ENCODE measurements around the gene OR2C1. TPM values are rescaled to one million over a fixed set of nuclear protein-coding genes. Genes with fewer than 3 reads are reported as not detected.

The OR2C1 gene
- total and polyA plus RNA-seq, 2 donors (not counting 1 experiment from before 2014, with no cell fraction given): 0.52 to 0.67 TPM

DNA sequence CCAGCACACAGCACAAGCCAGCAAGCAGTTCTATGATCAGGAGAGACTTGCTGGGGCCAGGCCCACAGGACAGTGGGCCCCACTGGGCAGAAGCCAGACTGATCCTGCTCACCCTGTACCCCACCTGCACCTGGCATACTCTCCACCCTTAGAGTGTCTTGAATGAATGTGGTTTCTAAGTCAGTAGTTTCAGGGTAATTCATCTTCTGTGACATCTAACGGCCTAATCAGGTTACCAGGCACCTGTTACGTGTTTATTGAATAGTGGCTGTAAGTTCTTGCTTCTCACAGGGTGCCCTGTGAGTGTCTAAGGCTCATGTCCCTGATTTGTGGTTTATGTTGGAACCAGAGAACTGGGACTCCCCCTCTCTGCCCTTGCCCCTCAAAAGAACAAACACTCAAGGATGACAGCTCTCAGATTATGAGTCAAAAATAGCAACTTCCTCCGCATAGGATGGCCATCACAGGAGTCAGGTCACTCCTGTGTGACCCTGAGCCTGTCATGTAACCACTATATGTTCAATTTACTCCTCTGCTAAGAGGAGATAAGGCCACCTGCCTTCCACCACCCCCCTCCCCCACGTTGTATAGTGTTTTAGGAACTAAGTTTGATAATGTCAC is 7.0 kb upstream of the OR2C1 start:
- no peak for ATAC-seq (ENCODE audit: low read depth)
- ChIA-PET CTCF (no interaction called here), POLR2A (no interaction called here)
- no peaks in the 10 kb centered on the region for H3K9me3 Mint-ChIP-seq (ENCODE audit: insufficient read depth)
- intact Hi-C loops (cut with micrococcal nuclease): no loop called here
- H3K9ac ChIP-seq (ENCODE audit: low read length): no peak overlapping the region
- TF ChIP-seq, protein P1, sequence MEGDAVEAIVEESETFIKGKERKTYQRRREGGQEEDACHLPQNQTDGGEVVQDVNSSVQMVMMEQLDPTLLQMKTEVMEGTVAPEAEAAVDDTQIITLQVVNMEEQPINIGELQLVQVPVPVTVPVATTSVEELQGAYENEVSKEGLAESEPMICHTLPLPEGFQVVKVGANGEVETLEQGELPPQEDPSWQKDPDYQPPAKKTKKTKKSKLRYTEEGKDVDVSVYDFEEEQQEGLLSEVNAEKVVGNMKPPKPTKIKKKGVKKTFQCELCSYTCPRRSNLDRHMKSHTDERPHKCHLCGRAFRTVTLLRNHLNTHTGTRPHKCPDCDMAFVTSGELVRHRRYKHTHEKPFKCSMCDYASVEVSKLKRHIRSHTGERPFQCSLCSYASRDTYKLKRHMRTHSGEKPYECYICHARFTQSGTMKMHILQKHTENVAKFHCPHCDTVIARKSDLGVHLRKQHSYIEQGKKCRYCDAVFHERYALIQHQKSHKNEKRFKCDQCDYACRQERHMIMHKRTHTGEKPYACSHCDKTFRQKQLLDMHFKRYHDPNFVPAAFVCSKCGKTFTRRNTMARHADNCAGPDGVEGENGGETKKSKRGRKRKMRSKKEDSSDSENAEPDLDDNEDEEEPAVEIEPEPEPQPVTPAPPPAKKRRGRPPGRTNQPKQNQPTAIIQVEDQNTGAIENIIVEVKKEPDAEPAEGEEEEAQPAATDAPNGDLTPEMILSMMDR (IDR thresholded peaks at IDR 0.05): no peak
- TF ChIP-seq EZH2 (IDR thresholded peaks at IDR 0.05; ENCODE audit: borderline replicate concordance, insufficient read depth, low read depth, low read length, poor library complexity, severe bottlenecking): no peak
- no peaks in the 10 kb centered on the region for H3K4me1 ChIP-seq (ENCODE audit: control insufficient read depth in 2 of 2, insufficient read depth in 2 of 2, low read length in 2 of 2)
- DNase-seq: no peak
- H3K4me2 ChIP-seq (replicated peaks; ENCODE audit: low read depth, low read length, poor library complexity, severe bottlenecking): no peak overlapping the region
- no peaks in the 10 kb centered on the region for H3K36me3 ChIP-seq (replicated peaks in 1 of 2; ENCODE audit: control extremely low read depth in 1 of 2, control insufficient read depth in 1 of 2, extremely low read depth in 1 of 2, insufficient read depth in 2 of 2, low read length in 1 of 2)
- H3K9me3 ChIP-seq (ENCODE audit: control extremely low read depth in 1 of 3, control insufficient read depth in 2 of 3, insufficient read depth in 1 of 3, low read length in 2 of 3): peaks cover 0 to 7% (median 0%) of the 10 kb centered on the region in 3 donors
- H3K4me3 ChIP-seq (ENCODE audit: control extremely low read depth in 1 of 5, extremely low read depth in 1 of 5, insufficient read depth in 1 of 5, low read depth in 2 of 5, low read length in 4 of 5): no peak overlapping the region
- no peaks in the 10 kb centered on the region for H3K27me3 Mint-ChIP-seq
- H2AFZ ChIP-seq (ENCODE audit: insufficient read depth, low read depth, low read length, poor library complexity, severe bottlenecking): no peak overlapping the region
- H3K27me3 ChIP-seq (replicated peaks in 1 of 4; ENCODE audit: control extremely low read depth in 1 of 4, control insufficient read depth in 3 of 4, insufficient read depth in 4 of 4, low read length in 3 of 4): no peaks in the 10 kb centered on the region
- no peak overlapping the region for H3K27ac ChIP-seq (ENCODE audit: low read length in 2 of 2)
- 21% methylated on average over 3 of the region's 4 CpGs for whole genome bisulfite sequencing (ENCODE audit: insufficient coverage)
- H3K4me3 Mint-ChIP-seq: no peak overlapping the region
- no peaks in the 10 kb centered on the region for H4K20me1 ChIP-seq (ENCODE audit: control insufficient read depth, insufficient read depth, low read length, poor library complexity, severe bottlenecking)
- no peaks in the 10 kb centered on the region for H3K79me2 ChIP-seq (ENCODE audit: control insufficient read depth, insufficient read depth, low read length)
- no peak overlapping the region for H3K27ac Mint-ChIP-seq
- no peaks in the 10 kb centered on the region for H3K4me1 Mint-ChIP-seq

DNA sequence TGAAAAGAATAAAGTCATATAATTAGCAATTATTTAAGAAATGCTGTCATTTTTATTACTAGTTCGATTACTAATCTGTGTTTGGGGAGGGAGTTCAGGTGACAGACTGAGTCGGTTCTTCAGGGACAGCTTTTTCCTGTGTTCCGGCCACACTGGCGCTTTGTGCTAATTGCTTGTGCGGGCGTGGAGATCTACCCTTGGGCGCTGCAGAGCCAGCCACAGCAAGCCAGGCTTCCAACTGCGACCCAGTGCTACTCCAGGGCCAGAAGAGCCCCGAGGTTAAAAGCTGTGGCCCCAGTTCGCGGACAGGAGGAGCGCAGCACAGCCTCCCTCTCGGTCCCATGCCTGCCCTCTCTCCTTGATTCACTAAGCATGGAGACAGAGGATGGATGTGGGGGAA is 6.5 kb upstream of the OR2C1 start:
- POLR2A ChIA-PET: no interaction called here
- H3K27me3 Mint-ChIP-seq: no peaks in the 10 kb centered on the region
- H3K9me3 Mint-ChIP-seq (ENCODE audit: insufficient read depth): peaks cover under 1% of the 10 kb centered on the region
- H3K9me3 ChIP-seq (ENCODE audit: control extremely low read depth in 1 of 3, control insufficient read depth in 2 of 3, insufficient read depth in 1 of 3, low read length in 2 of 3): peaks cover 0 to 7% (median 0%) of the 10 kb centered on the region in 3 donors
- intact Hi-C loops (cut with micrococcal nuclease): no loop called here
- DNase-seq (no peak), ATAC-seq (ENCODE audit: low read depth) (no peak)
- 63% methylated on average over 8 of the region's 13 CpGs for WGBS (ENCODE audit: insufficient coverage)
- no peaks in the 10 kb centered on the region for H3K27me3 ChIP-seq (replicated peaks in 1 of 4; ENCODE audit: control extremely low read depth in 1 of 4, control insufficient read depth in 3 of 4, insufficient read depth in 4 of 4, low read length in 3 of 4)
- H3K79me2 ChIP-seq (ENCODE audit: control insufficient read depth, insufficient read depth, low read length): no peaks in the 10 kb centered on the region
- no peak overlapping the region for H3K9ac ChIP-seq (ENCODE audit: low read length)
- no peaks in the 10 kb centered on the region for H4K20me1 ChIP-seq (ENCODE audit: control insufficient read depth, insufficient read depth, low read length, poor library complexity, severe bottlenecking)
- no peaks in the 10 kb centered on the region for H3K36me3 ChIP-seq (replicated peaks in 1 of 2; ENCODE audit: control extremely low read depth in 1 of 2, control insufficient read depth in 1 of 2, extremely low read depth in 1 of 2, insufficient read depth in 2 of 2, low read length in 1 of 2)
- no peak overlapping the region for H3K4me2 ChIP-seq (replicated peaks; ENCODE audit: low read depth, low read length, poor library complexity, severe bottlenecking)
- CTCF ChIA-PET: no interaction called here
- H2AFZ ChIP-seq (ENCODE audit: insufficient read depth, low read depth, low read length, poor library complexity, severe bottlenecking): no peak overlapping the region
- H3K4me3 ChIP-seq (ENCODE audit: control extremely low read depth in 1 of 5, extremely low read depth in 1 of 5, insufficient read depth in 1 of 5, low read depth in 2 of 5, low read length in 4 of 5): no peak overlapping the region
- H3K4me1 ChIP-seq (ENCODE audit: control insufficient read depth in 2 of 2, insufficient read depth in 2 of 2, low read length in 2 of 2): no peaks in the 10 kb centered on the region
- H3K27ac ChIP-seq (ENCODE audit: low read length in 2 of 2): no peak overlapping the region
- H3K27ac Mint-ChIP-seq: no peak overlapping the region
- TF ChIP-seq EZH2 (IDR thresholded peaks at IDR 0.05; ENCODE audit: borderline replicate concordance, insufficient read depth, low read depth, low read length, poor library complexity, severe bottlenecking): no peak
- no peak overlapping the region for H3K4me3 Mint-ChIP-seq
- H3K4me1 Mint-ChIP-seq: no peaks in the 10 kb centered on the region

Data from B cell (primary cell).